K562 (cell line): Measurements from ENCODE around the gene DAAM1. TPM values are rescaled to one million over a fixed set of nuclear protein-coding genes. Genes with fewer than 3 reads are reported as not detected.

Source experiments
- ATAC-seq: fragments of 200-7000 bp; cut with Tn5 transposase; 3 replicates; pipeline ENCODE4 v1.9.1; 2020; ENCODE audit warnings: moderate library complexity
- BruUV-seq: library from RNA; stranded (reverse); fragments of 400-500 nt; replicated peaks from 2 replicates; lab custom pipeline; 2021; lab: Mats Ljungman, UMichigan
- CTCF ChIA-PET: fragments of 300-600 bp; formaldehyde crosslinking; extraction: SDS; loops from one replicate; lab custom pipeline; 2021; ENCODE audit warnings: low intra/inter-chr PET ratio; lab: Yijun Ruan, JAX
- POLR2A ChIA-PET: fragments of 300-600, 350-650 bp; sonication (Branson Sonifier 250); formaldehyde crosslinking; extraction: SDS; loops from one replicate; lab custom pipeline; 2021; ENCODE audit warnings: antibody characterized with exemption, inconsistent platforms; lab: Yijun Ruan, JAX
- DNase-seq, 4 experiments: peaks; one replicate each; pipeline versions ENCODE4 v3.0.0 to v3.0.0-alpha.2; 2011 to 2018; ENCODE audit warnings: low spot score in 3 of 4, mixed read lengths in 3 of 4; ENCODE audit errors: extremely low read depth in 1 of 4
- FAIRE-seq: peaks from 2 replicates; lab custom pipeline; 2011; peaks lifted over from hg19 to GRCh38; lab: Jason Lieb, UNC
- H2AFZ ChIP-seq: 2 replicates; pipeline ENCODE4 v1.6.0; 2011; ENCODE audit warnings: low read depth, low read length, control low read depth, inconsistent platforms
- H3K27ac ChIP-seq: fragments of 200-600 bp; 3 replicates; pipeline ENCODE4 v1.8.0; 2011; ENCODE audit warnings: low read depth, mild to moderate bottlenecking, control low read depth, inconsistent platforms, low read length, moderate library complexity, mixed read lengths; ENCODE audit errors: extremely low read depth
- H3K27me3 ChIP-seq, 2 experiments: fragments of 300-600 bp in 1 of 2; 2 replicates in 1 of 2; 3 replicates in 1 of 2; pipeline versions ENCODE4 v1.6.0 to v1.8.0; 2011; ENCODE audit warnings: inconsistent platforms in 2 of 2, low read length in 2 of 2, mild to moderate bottlenecking in 1 of 2, mixed read lengths in 1 of 2, moderate library complexity in 1 of 2; ENCODE audit not compliant: control insufficient read depth in 2 of 2, insufficient read depth in 2 of 2
- H3K36me3 ChIP-seq: fragments of 300-600 bp; 3 replicates; pipeline ENCODE4 v1.8.0; 2011; ENCODE audit warnings: mild to moderate bottlenecking, low read length, inconsistent platforms; ENCODE audit not compliant: control insufficient read depth, insufficient read depth
- H3K4me1 ChIP-seq, 2 experiments: fragments of 200-600 bp in 1 of 2; replicated peaks in 1 of 2; 2 replicates in 1 of 2; 3 replicates in 1 of 2; pipeline versions ENCODE4 v1.5.1 to v1.8.0; 2011; ENCODE audit warnings: inconsistent platforms in 2 of 2, low read length in 2 of 2, mild to moderate bottlenecking in 1 of 2, mixed read lengths in 1 of 2, moderate library complexity in 1 of 2; ENCODE audit not compliant: control insufficient read depth in 2 of 2, insufficient read depth in 2 of 2
- H3K4me2 ChIP-seq: 2 replicates; pipeline ENCODE4 v1.6.1; 2011; ENCODE audit warnings: low read length, control low read depth, inconsistent platforms, mixed read lengths; ENCODE audit not compliant: insufficient read depth
- H3K4me3 ChIP-seq: fragments of 200-600 bp; sonication (generic), shearing (Covaris generic); 2 replicates; pipeline ENCODE4 v1.5.1; 2016; ENCODE audit warnings: control low read depth, inconsistent platforms
- H3K79me2 ChIP-seq: fragments of 200-600 bp; 3 replicates; pipeline ENCODE4 v1.8.0; 2011; ENCODE audit warnings: low read length, inconsistent platforms; ENCODE audit not compliant: control insufficient read depth, insufficient read depth
- H3K9ac ChIP-seq, 2 experiments: 2 replicates each; pipeline versions ENCODE4 v1.6.0 to v1.6.1; 2011; ENCODE audit warnings: low read depth in 2 of 2, low read length in 2 of 2, control low read depth in 1 of 2, inconsistent platforms in 1 of 2, mild to moderate bottlenecking in 1 of 2, mixed read lengths in 1 of 2; ENCODE audit not compliant: insufficient read depth in 1 of 2
- H3K9me1 ChIP-seq: one replicate; pipeline ENCODE4 v1.6.0; 2011; ENCODE audit warnings: inconsistent platforms, mild to moderate bottlenecking, low read length, moderate library complexity; ENCODE audit not compliant: control insufficient read depth, insufficient read depth
- H3K9me3 ChIP-seq: replicated peaks from 2 replicates; pipeline ENCODE4 v1.5.1; 2011; ENCODE audit warnings: low read depth, low read length, inconsistent platforms; ENCODE audit not compliant: control insufficient read depth, insufficient read depth
- H4K20me1 ChIP-seq: replicated peaks from 2 replicates; pipeline ENCODE4 v1.6.1; 2011; ENCODE audit warnings: low read length, inconsistent platforms, mixed read lengths; ENCODE audit not compliant: control insufficient read depth, insufficient read depth
- ATF3 ChIP-seq, 2 experiments: fragments of 450-650 bp in 1 of 2; sonication (generic) in 1 of 2; formaldehyde crosslinking in 1 of 2; IDR thresholded peaks in 1 of 2; conservative IDR thresholded peaks in 1 of 2; 2 replicates each; pipeline versions ENCODE4 v1.6.1 to v1.8.1; 2016 to 2023; ENCODE audit warnings: mild to moderate bottlenecking in 2 of 2, moderate library complexity in 2 of 2, inconsistent platforms in 1 of 2, missing genetic modification reagents in 1 of 2
- CBX5 ChIP-seq: IDR thresholded peaks from 2 replicates; pipeline ENCODE4 v1.6.1; 2014; ENCODE audit warnings: low read depth, borderline replicate concordance
- ESRRA ChIP-seq: fragments of 450-650 bp; IDR thresholded peaks from 2 replicates; pipeline ENCODE4 v1.6.1; 2014; ENCODE audit warnings: low read depth, mild to moderate bottlenecking, moderate library complexity, borderline replicate concordance
- FOXO4 ChIP-seq: fragments of 450-650 bp; formaldehyde crosslinking; IDR thresholded peaks from 2 replicates; pipeline ENCODE4 v1.4.0; 2020; ENCODE audit warnings: mild to moderate bottlenecking, moderate library complexity
- IRF1 ChIP-seq: sonication (generic); formaldehyde crosslinking; IDR thresholded peaks from 2 replicates; pipeline ENCODE4 v1.8.0; 2022; ENCODE audit warnings: missing genetic modification reagents, mild to moderate bottlenecking, borderline replicate concordance
- JUND ChIP-seq, 2 experiments: IDR thresholded peaks; 2 replicates in 1 of 2; 3 replicates in 1 of 2; pipeline ENCODE4 v1.6.1; 2011; ENCODE audit warnings: borderline replicate concordance in 2 of 2, low read depth in 2 of 2, low read length in 2 of 2, improper control_type of control experiment in 1 of 2, missing biosample characterization in 1 of 2, missing genetic modification characterization in 1 of 2, missing genetic modification reagents in 1 of 2
- MAZ ChIP-seq, 2 experiments: fragments of 450-650 bp in 1 of 2; sonication (generic) in 1 of 2; formaldehyde crosslinking; IDR thresholded peaks in 1 of 2; conservative IDR thresholded peaks in 1 of 2; 2 replicates each; pipeline versions ENCODE4 v1.4.0 to v1.5.0; 2020; ENCODE audit warnings: mild to moderate bottlenecking in 1 of 2, missing genetic modification reagents in 1 of 2
- NR0B1 ChIP-seq: fragments of 450-650 bp; IDR thresholded peaks from one replicate; pipeline ENCODE4 v1.6.1; 2018; ENCODE audit warnings: mild to moderate bottlenecking, moderate library complexity; ENCODE audit not compliant: partially characterized antibody
- PPARD ChIP-seq: fragments of 250-450 bp; sonication (Bioruptor Pico); IDR thresholded peaks from 2 replicates; pipeline ENCODE4 v1.8.0; 2022; ENCODE audit warnings: inconsistent platforms, mild to moderate bottlenecking, moderate library complexity
- TEAD1 ChIP-seq, 2 experiments: fragments of 450-650 bp in 1 of 2; sonication (generic) in 1 of 2; formaldehyde crosslinking; IDR thresholded peaks; 2 replicates each; pipeline versions ENCODE4 v1.4.0 to v1.8.0; 2020 to 2022; ENCODE audit warnings: mild to moderate bottlenecking in 2 of 2, missing genetic modification reagents in 1 of 2
- TEAD4 ChIP-seq, 2 experiments: sonication (generic) in 1 of 2; formaldehyde crosslinking in 1 of 2; IDR thresholded peaks; 2 replicates each; pipeline versions ENCODE4 v1.6.1 to v1.8.0; 2012 to 2022; ENCODE audit warnings: borderline replicate concordance in 1 of 2, inconsistent platforms in 1 of 2, low read length in 1 of 2, mild to moderate bottlenecking in 1 of 2, missing genetic modification reagents in 1 of 2
- TSC22D4 ChIP-seq: fragments of 450-650 bp; IDR thresholded peaks from 2 replicates; pipeline ENCODE4 v1.6.1; 2016; ENCODE audit warnings: missing genetic modification characterization, missing biosample characterization, control low read depth
- ZEB2 ChIP-seq: fragments of 450-650 bp; IDR thresholded peaks from 2 replicates; pipeline ENCODE4 v1.6.1; 2016
- ZFP91 ChIP-seq: sonication (generic); formaldehyde crosslinking; IDR thresholded peaks from 2 replicates; pipeline ENCODE4 v1.8.0; 2022; ENCODE audit warnings: mild to moderate bottlenecking, missing genetic modification reagents
- WGBS: fragments of 100-300 bp; shearing (Covaris generic); methylation state at CpG from one replicate; pipeline ENCODE4 v1.1.6; 2016; ENCODE audit warnings: low coverage, mixed read lengths; ENCODE audit not compliant: insufficient coverage; ENCODE audit errors: missing lambda C conversion rate; 5-methylcytosine and 5-hydroxymethylcytosine counted together
- in situ Hi-C: fragments of 300-500 bp; cut with MboI; formaldehyde crosslinking; loops from 4 replicates; pipeline ENCODE4 v1.15.0; 2018; ENCODE audit warnings: inconsistent platforms, mixed read lengths
- intact Hi-C: fragments of 100-400 bp; cut with micrococcal nuclease; formaldehyde crosslinking; loops from 2 replicates; pipeline ENCODE4 v1.14.2; 2022
- polyA plus RNA-seq, 8 experiments: library from polyadenylated mRNA; depleted of rRNA in 4 of 8; stranded (reverse) in 5 of 8; unstranded in 3 of 8; fragments of >200 nt; fragmentation: Nextera tagmentation in 2 of 8; fragmentation: Illumina TruSeq in 1 of 8; extraction: Ambion mirVana in 2 of 8; extraction: Trizol in 1 of 8; gene quantifications; 2 replicates each; pipeline versions ENCODE4 v1.2.1 to v1.2.3, GENCODE V29; 2011 to 2014; ENCODE audit warnings: inconsistent platforms in 1 of 8, missing spikeins in 1 of 8
- total RNA-seq, 7 experiments: library from RNA; depleted of rRNA in 6 of 7; stranded (reverse); fragments of >200 nt in 6 of 7; fragmentation: Illumina TruSeq in 2 of 7; extraction: Trizol in 2 of 7; gene quantifications; 2 replicates each; pipeline versions ENCODE4 v1.2.1 to v1.2.3, GENCODE V29; 2011 to 2021; ENCODE audit warnings: low replicate concordance in 1 of 7

DAAM1 gene
- total and polyA plus RNA-seq, 9 of the 15 experiments (the other 6 are each of a cell fraction or from before 2014, with no cell fraction given), result 3.6 to 11.6 (median 6.7) TPM

GRCh38 chr14:59278111-59278510 lies 89.6 kb downstream of the DAAM1 start:
- Histone ChIP-seq H3K4me1 (peaks cover 0 to 11% of the 10 kb centered on the region in 2 experiments; a peak in 2 of 5 replicates), H3K9ac (no peak overlapping the region), H3K4me2 (no peak overlapping the region), H4K20me1 (no peaks in the 10 kb centered on the region), H3K4me3 (no peak overlapping the region), H3K27ac (no peak overlapping the region), H2AFZ (no peak overlapping the region), H3K79me2 (no peaks in the 10 kb centered on the region), H3K9me3 (no peaks in the 10 kb centered on the region), H3K9me1 (no peaks in the 10 kb centered on the region), H3K27me3 (no peaks in the 10 kb centered on the region), H3K36me3 (no peaks in the 10 kb centered on the region)
- intact Hi-C loops (no loop called here), in situ Hi-C loops (no loop called here)
- FAIRE-seq, result no peak
- no peak for ATAC-seq
- DNase-seq, result peak; percentile 15 to 30 (median 27)
- BruUV-seq, result no TSS peak
- POLR2A ChIA-PET, result no interaction called here
- 0% methylated on average over 1 of the region's 2 CpGs for WGBS
- CTCF ChIA-PET, result no interaction called here
- TF ChIP-seq TEAD4 (IDR thresholded peaks at IDR 0.05; ENCODE audit: low read length) (peak; percentile 44; the same call in 1 of the 2 replicates), TEAD4 (CRISPR knock-in tag; IDR thresholded peaks at IDR 0.05; ENCODE audit: borderline replicate concordance) (no peak), IRF1 (CRISPR knock-in tag) (no peak), TEAD1 (CRISPR knock-in tag; IDR thresholded peaks at IDR 0.05) (peak in 1 of 2 experiments; percentile 61; a peak in 2 of 4 replicates), MAZ (CRISPR knock-in tag; conservative IDR thresholded peaks at IDR 0.05 in 1 of 2, IDR thresholded peaks at IDR 0.05 in 1 of 2) (no peak), ESRRA (peak; percentile 68; the same call in 1 of the 2 replicates), FOXO4 (CRISPR knock-in tag) (no peak), ATF3 (IDR thresholded peaks at IDR 0.05) (peak; percentile 75; the same call in 1 of the 2 replicates), ATF3 (CRISPR knock-in tag; conservative IDR thresholded peaks at IDR 0.05) (no peak), ZFP91 (no peak), PPARD (CRISPR knock-in tag) (no peak), TSC22D4 (tag) (no peak), ZEB2 (peak; percentile 38; the same call in 1 of the 2 replicates), JUND (IDR thresholded peaks at IDR 0.05; ENCODE audit: borderline replicate concordance, low read depth, low read length) (peak; percentile 78; the same call in 1 of the 2 replicates), JUND (tag; IDR thresholded peaks at IDR 0.05; ENCODE audit: borderline replicate concordance, low read depth, low read length) (peak; percentile 77), CBX5 (no peak), NR0B1 (no peak)
